Glomerular endothelial cell (primary cell): Measurements from ENCODE around the gene UMODL1. TPM values are rescaled to one million over a fixed set of nuclear protein-coding genes. Genes with fewer than 3 reads are reported as not detected.
A peak's percentile ranks its signal among the peaks of the same experiment; 100 is the strongest.

ENCODE experiments used
- DNase-seq: peaks from one replicate; pipeline ENCODE4 v3.0.0-alpha.2; 2011; ENCODE audit warnings: low read depth, low spot score; ENCODE audit errors: extremely low read depth
- total RNA-seq: library from RNA; depleted of rRNA; stranded (reverse); fragments of >200 nt; gene quantifications from 2 replicates; pipeline ENCODE4 v1.2.3, GENCODE V29; 2015

UMODL1 gene
- total RNA-seq, 1 donor from 2014 or later = not detected

DNA sequence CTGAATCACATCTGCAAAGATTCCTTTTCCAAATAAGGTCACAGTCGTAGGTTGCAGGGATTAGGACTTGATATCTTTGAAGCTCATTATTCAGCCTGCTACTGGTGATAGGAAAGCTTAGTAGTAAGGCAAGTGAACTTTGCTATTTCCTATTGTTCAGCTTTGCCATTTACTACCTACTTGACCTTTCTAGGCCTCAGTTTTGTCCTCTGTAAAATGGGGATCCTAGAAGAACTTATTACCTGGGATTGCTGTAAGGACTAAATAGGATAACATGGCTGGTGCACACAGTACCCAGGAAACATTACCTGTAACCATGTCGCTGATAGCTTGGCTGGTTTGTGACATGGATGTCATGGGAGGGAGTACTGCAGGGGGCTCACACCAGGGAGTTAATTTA, 24.5 kb downstream of the UMODL1 start:
- no peak for DNase-seq

DNA sequence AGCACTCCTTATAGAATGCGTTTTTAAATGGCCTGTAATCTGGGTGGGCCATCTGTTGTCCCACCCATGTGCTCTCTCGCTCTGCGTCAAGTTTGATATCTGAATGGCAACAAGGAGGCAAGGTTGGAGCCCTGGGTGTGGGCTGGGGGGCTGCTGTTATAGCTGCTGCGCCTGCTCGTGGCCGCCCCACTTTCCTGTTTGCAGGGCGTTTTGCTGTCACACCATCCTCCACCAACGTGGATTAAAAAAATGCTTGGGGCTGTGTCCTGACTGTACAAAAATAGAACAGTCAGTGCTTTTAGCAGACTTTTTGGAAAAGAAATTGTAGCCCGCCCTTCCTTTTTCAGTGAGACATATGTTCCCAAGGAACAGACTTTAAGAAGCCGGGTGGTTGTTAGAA, 25.4 kb downstream of the UMODL1 start:
- no peak for DNase-seq

DNA sequence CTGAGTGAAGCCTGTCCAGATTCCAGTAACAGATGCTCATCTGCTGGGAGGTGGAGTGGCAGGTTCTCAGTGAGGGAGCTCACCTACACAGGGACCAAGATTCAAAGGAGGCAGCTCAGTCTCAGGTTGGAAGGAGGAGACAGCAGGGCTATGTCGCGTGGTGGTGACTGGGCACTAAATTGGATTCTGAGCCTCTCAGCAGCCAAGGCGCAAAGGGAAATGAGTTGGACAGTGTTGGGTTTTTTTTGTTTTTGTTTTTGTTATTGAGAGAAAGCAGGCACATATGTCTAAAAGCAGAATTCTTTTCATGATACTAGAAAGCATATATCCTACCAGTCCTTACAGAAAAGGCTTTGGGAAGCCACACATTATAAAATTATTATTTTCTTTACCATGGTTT, 26.2 kb downstream of the UMODL1 start:
- DNase-seq = no peak

DNA sequence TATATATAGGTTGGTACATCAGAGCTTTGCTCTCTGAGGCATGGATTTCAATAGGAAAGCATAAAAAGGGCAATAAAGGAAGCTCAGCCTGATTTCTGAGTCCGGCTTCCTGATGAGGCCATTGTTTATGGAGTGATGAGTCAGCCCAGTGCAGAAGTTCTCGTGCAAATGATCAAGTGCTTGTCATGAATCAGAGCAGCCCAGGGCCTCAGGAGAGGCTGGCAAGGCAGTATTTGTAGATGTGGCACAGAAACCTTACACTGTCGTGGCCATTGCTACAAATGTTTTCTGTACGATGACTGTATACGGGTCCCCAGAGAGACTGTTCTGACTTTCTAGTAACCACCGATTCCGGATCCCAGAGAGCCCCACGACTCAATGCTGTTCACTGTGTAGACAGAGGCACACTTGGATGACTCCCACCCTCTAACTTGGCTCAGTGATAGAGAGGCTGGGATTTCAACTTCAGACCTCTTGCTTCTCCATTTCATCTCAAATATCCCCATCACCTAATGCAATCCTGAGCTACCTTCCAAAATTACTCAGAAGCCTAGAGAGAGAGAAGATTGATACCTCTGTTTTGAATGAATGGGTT, 26.8 kb downstream of the UMODL1 start:
- peak; percentile 91 for DNase-seq

DNA sequence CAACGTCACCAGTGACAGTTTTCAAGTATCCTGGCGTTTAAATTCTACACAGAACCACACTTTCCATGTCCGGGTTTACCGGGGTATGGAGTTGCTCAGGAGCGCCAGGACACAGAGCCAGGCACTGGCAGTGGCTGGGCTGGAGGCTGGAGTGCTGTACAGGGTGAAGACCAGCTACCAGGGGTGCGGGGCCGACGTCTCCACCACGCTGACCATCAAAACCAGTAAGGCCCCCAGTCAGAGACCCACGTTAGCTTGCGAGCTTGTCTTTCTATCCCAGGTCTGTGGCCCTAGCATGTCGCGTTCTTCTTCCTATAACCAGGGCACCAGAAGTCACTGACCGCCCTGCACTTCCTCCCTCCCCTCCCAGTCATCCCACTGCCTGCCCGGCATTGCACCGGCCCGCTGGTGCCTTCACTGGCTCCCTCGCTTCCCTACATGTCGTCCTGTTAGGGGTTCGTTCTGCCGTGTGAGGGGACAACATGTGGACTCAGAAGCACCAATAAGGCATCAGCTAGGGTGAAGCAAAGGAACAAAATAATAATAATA, 27.9 kb downstream of the UMODL1 start:
- no peak for DNase-seq

- no peak for DNase-seq
Measured at GRCh38 chr21:42101246-42101645, 30.1 kb downstream of the UMODL1 start.

DNA sequence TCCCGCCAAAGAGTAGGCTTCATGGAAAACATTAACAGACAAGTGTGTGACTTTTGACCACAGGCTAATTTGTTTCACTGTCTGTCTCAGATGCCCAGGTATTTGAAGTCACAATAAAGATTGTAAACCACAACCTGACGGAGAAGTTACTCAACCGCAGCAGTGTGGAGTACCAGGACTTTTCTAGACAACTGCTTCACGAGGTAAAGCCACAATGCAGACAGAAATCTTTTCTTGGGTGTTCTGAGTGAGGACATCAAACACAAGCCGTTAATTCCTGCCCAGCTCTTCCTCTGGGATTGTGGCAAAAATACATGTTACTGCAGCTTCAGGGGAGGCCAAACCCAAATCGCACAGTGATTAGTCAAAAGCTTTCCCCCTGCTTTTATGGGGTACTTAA, 31.0 kb downstream of the UMODL1 start:
- no peak for DNase-seq

DNA sequence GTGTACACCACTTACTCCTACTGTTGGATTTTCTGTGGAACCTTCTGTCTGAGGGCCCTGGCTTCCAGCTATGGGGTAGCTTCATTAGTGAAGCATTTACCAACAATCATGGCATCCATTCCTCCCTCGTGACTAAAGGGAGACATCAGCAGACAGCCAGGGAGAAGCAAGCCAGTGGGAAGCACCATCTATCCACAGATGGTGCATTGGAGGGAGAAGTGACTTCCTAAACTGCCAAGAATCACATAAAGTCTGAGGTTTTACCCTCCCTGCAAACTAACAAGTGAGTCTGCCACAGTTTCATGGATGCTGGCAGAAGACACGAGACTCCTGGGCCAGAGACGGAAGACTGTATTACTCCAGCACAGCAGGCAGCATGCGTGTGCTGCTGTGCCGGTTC, 31.4 kb downstream of the UMODL1 start:
- no peak for DNase-seq

GRCh38 chr21:42102991-42103390, 31.9 kb downstream of the UMODL1 start:
- no peak for DNase-seq

GRCh38 chr21:42103843-42104242, 32.7 kb downstream of the UMODL1 start:
- no peak for DNase-seq

DNA sequence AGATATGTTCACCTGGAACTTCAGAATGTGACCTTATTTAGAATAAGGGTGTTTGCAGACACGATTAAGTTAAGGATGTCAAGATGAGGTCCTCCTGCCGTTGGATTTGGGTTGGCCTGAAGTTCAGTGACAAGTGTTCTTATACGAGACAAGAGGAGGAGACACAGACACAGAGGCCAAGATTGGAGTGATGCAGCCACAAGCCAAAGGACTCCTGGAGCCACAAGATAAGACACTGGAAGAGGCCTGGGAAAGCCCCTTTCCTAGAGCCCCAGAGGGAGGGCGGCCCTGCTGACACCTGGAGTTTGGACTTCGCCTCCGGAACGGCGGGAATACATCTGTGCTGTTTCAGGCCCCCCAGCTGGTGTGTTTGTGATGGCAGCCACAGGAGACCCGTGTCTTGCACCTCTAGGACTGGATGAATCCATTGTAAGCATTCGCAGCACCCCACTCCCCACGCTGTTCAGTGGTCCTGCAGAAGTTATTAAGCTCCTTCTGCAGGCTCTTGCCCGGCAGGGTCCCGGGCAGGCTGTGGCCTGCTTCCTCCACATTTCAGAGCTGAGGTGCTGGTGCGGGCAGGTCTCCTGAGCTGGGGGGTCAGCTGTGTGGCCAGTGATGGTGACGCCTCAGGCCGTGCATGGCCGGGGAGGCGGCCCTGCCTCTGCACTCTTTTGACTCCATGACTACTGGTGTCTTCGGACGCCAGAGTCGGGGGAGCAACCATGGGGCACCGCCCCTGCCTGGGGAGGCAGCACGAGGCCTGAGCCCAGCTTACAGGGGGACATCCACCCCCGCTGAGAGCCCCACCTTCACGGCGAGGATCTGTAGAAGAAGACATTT, 34.6 kb downstream of the UMODL1 start:
- DNase-seq = no peak

GRCh38 chr21:42106425-42106824, 35.3 kb downstream of the UMODL1 start:
- DNase-seq = no peak

GRCh38 chr21:42107177-42107880, 36.2 kb downstream of the UMODL1 start:
- DNase-seq = no peak

- no peak for DNase-seq
Measured at GRCh38 chr21:42107881-42108553, 36.9 kb downstream of the UMODL1 start.

DNA sequence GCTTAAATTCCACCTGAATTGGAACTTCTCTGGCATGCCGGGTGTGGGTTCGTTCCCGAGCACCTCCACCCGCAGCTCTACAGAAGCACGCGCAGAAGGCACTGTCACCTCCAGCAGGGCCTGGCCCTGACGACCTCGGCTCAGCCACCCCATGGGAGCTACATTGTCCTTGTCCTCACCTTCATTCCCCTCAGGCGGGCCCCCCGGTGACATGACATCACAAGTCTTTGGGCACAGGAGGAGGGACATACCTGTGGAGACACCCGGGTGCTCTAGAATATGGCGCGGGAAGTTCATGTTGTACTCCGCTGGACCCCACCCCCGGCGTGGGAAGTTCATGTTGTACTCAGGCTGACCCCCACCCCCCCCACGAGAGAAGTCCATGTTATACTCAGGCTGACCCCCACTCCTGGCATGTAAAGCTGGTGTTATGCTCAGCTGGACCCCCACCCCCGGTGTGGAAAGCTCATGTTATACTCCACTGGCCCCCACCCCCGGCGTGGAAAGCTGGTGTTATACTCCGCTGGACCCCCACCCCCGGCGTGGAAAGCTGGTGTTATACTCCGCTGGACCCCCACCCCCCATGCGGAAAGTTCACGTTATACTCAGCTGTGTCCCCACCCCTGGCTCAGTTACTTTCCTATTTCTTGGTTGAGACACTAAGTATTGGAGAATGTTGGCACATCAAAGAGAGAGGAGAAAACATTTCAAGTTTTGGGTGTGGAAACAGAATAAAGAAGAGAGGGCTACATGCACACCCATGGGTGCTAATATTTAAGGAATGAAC, 37.6 kb downstream of the UMODL1 start:
- DNase-seq = no peak

- DNase-seq = no peak
Measured at GRCh38 chr21:42109473-42109872, 38.4 kb downstream of the UMODL1 start.

GRCh38 chr21:42109873-42110525, 38.9 kb downstream of the UMODL1 start:
- no peak for DNase-seq

DNA sequence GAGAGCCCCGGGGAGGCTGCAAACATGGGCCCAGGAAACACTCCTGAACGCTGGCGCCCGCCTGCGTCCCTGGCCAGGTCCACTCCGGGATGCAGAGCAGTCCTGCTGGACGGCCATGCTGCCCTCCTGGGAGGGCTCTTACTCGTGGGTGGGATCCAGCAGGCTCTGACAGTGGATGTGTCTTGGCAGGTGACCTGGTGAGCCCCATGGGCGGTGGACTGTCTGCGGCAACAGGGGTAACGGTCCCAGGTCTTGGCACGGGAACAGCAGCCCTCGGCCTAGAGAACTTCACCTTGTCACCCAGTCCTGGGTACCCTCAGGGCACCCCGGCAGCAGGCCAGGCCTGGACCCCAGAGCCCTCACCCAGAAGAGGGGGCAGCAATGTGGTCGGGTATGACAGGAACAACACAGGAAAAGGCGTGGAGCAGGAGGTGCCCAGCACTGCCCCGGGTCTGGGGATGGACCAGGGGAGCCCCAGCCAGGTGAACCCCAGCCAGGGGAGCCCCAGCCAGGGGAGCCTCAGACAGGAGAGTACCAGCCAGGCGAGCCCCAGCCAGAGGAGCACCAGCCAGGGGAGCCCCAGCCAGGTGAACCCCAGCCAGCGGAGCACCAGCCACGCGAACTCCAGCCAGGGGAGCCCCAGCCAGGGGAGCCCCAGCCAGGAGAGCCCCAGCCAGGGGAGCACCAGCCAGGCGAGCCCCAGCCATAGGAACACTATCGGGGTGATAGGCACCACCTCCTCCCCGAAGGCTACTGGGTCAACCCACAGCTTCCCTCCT, 39.8 kb downstream of the UMODL1 start:
- DNase-seq = no peak

DNA sequence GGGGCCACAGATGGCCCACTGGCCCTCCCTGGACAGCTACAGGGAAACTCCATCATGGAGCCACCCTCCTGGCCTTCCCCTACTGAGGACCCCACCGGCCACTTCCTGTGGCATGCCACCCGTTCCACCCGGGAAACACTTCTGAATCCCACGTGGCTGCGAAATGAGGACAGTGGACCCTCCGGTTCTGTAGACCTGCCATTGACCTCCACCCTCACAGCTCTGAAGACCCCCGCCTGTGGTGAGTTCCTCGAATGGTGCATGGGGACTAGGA, 40.3 kb downstream of the UMODL1 start:
- DNase-seq = no peak
